WI38 (cell line): ENCODE measurements around the gene LRMDA.
"Not testable (repeated sequence)": the region's sequence is repeated elsewhere in the genome, so short reads cannot be mapped to it uniquely, and the experiment has no call there.

ENCODE experiments used
- H3K4me3 ChIP-seq: 2 replicates; pipeline ENCODE4 v1.5.1; 2011; ENCODE audit warnings: low read depth, mild to moderate bottlenecking, control low read depth, low read length
- CTCF ChIP-seq: IDR thresholded peaks from 2 replicates; pipeline ENCODE4 v1.5.1; 2012; ENCODE audit warnings: low read depth, mild to moderate bottlenecking, control low read depth, low read length

Gene LRMDA

GRCh38 chr10:76139431-76139830, 708.0 kb downstream of the LRMDA start:
- no peak for TF ChIP-seq CTCF

GRCh38 chr10:76141376-76141775, 710.0 kb downstream of the LRMDA start:
- no peak for TF ChIP-seq CTCF
- no peak overlapping the region for H3K4me3 ChIP-seq

More at GRCh38 chr10:76139431-76139830, 708.0 kb downstream of the LRMDA start:
- H3K4me3 ChIP-seq = no peak overlapping the region

- H3K4me3 ChIP-seq = not testable (repeated sequence)
These were observed 716.8 kb downstream of the LRMDA start for GRCh38 chr10:76148217-76148616.

- no peak for TF ChIP-seq CTCF
- no peak overlapping the region for H3K4me3 ChIP-seq
These were observed 717.8 kb downstream of the LRMDA start for GRCh38 chr10:76149182-76149581.

GRCh38 chr10:76149602-76150138, 718.2 kb downstream of the LRMDA start:
- H3K4me3 ChIP-seq = no peak overlapping the region
- TF ChIP-seq CTCF = no peak

GRCh38 chr10:76150139-76150875, 718.9 kb downstream of the LRMDA start:
- H3K4me3 ChIP-seq = no peak overlapping the region
- no peak for TF ChIP-seq CTCF

GRCh38 chr10:76150876-76151288, 719.5 kb downstream of the LRMDA start:
- no peak overlapping the region for H3K4me3 ChIP-seq
- TF ChIP-seq CTCF = no peak
